IPS-20b (cell line): Measurements from ENCODE around the gene EN1.

Experiments used
- H3K27ac ChIP-seq: one replicate; pipeline ENCODE4 v1.5.1; 2013; ENCODE audit warnings: low read length
- H3K27me3 ChIP-seq: 2 replicates; pipeline ENCODE4 v1.6.1; 2013; ENCODE audit warnings: mild to moderate bottlenecking, low read length, inconsistent platforms; ENCODE audit not compliant: insufficient read depth
- H3K36me3 ChIP-seq: 2 replicates; pipeline ENCODE4 v1.6.1; 2013; ENCODE audit warnings: low read depth, mild to moderate bottlenecking, inconsistent platforms, low read length, moderate library complexity; ENCODE audit not compliant: insufficient read depth
- H3K4me1 ChIP-seq: 2 replicates; pipeline ENCODE4 v1.6.1; 2013; ENCODE audit warnings: mild to moderate bottlenecking, control low read depth, inconsistent platforms, low read length, moderate library complexity; ENCODE audit not compliant: insufficient read depth
- H3K4me3 ChIP-seq: 2 replicates; pipeline ENCODE4 v1.5.1; 2013; ENCODE audit warnings: mild to moderate bottlenecking, low read length, inconsistent platforms
- H3K9ac ChIP-seq: 2 replicates; pipeline ENCODE4 v1.6.1; 2013; ENCODE audit warnings: low read depth, mild to moderate bottlenecking, inconsistent platforms, low read length, moderate library complexity
- H3K9me3 ChIP-seq: 2 replicates; pipeline ENCODE4 v1.6.1; 2013; ENCODE audit warnings: mild to moderate bottlenecking, low read depth, low read length, inconsistent platforms; ENCODE audit not compliant: insufficient read depth

Gene EN1

GRCh38 chr2:118813601-118814339, 33.7 kb downstream of the EN1 start:
- Histone ChIP-seq H3K9me3 (no peaks in the 10 kb centered on the region), H3K27ac (no peak overlapping the region), H3K4me1 (peaks cover 15% of the 10 kb centered on the region; the same call in 1 of the 2 replicates), H3K36me3 (no peaks in the 10 kb centered on the region), H3K9ac (no peak overlapping the region), H3K4me3 (no peak overlapping the region), H3K27me3 (peaks cover 50% of the 10 kb centered on the region)

GRCh38 chr2:118813111-118813510, 34.3 kb downstream of the EN1 start:
- H3K27ac ChIP-seq: no peak overlapping the region
- no peaks in the 10 kb centered on the region for H3K36me3 ChIP-seq
- no peak overlapping the region for H3K4me3 ChIP-seq
- peaks cover 22% of the 10 kb centered on the region; the same call in 1 of the 2 replicates for H3K4me1 ChIP-seq
- no peak overlapping the region for H3K9ac ChIP-seq
- H3K9me3 ChIP-seq: no peaks in the 10 kb centered on the region
- H3K27me3 ChIP-seq: peaks cover 51% of the 10 kb centered on the region

GRCh38 chr2:118812552-118812951, 34.9 kb downstream of the EN1 start:
- Histone ChIP-seq H3K27ac (no peak overlapping the region), H3K4me3 (no peak overlapping the region), H3K9me3 (no peaks in the 10 kb centered on the region), H3K4me1 (peaks cover 27% of the 10 kb centered on the region; the same call in 1 of the 2 replicates), H3K27me3 (peaks cover 49% of the 10 kb centered on the region), H3K9ac (no peak overlapping the region), H3K36me3 (no peaks in the 10 kb centered on the region)

GRCh38 chr2:118811514-118812115, 35.8 kb downstream of the EN1 start:
- no peak overlapping the region for H3K27ac ChIP-seq
- H3K9me3 ChIP-seq: no peaks in the 10 kb centered on the region

GRCh38 chr2:118810766-118811165, 36.7 kb downstream of the EN1 start:
- Histone ChIP-seq H3K36me3 (no peaks in the 10 kb centered on the region), H3K9ac (no peak overlapping the region), H3K9me3 (no peaks in the 10 kb centered on the region), H3K4me1 (peaks cover 42% of the 10 kb centered on the region; the same call in 1 of the 2 replicates), H3K27ac (no peak overlapping the region), H3K27me3 (peaks cover 46% of the 10 kb centered on the region), H3K4me3 (no peak overlapping the region)

More at GRCh38 chr2:118811514-118812115, 35.8 kb downstream of the EN1 start:
- H3K36me3 ChIP-seq: no peaks in the 10 kb centered on the region
- H3K4me1 ChIP-seq: peaks cover 35% of the 10 kb centered on the region; the same call in 1 of the 2 replicates
- no peak overlapping the region for H3K4me3 ChIP-seq
- peaks cover 47% of the 10 kb centered on the region for H3K27me3 ChIP-seq
- H3K9ac ChIP-seq: no peak overlapping the region

GRCh38 chr2:118808429-118808809, 39.0 kb downstream of the EN1 start:
- Histone ChIP-seq H3K27ac (no peak overlapping the region), H3K9me3 (no peaks in the 10 kb centered on the region), H3K4me1 (peaks cover 41% of the 10 kb centered on the region; the same call in 1 of the 2 replicates), H3K27me3 (peaks cover 37% of the 10 kb centered on the region), H3K36me3 (no peaks in the 10 kb centered on the region), H3K9ac (peak overlapping the region; percentile 62; the same call in 1 of the 2 replicates), H3K4me3 (peak overlapping the region; percentile 62)

- Histone ChIP-seq H3K4me1 (peaks cover 38% of the 10 kb centered on the region; the same call in 1 of the 2 replicates), H3K27ac (no peak overlapping the region), H3K4me3 (peak overlapping the region; percentile 62), H3K27me3 (peaks cover 31% of the 10 kb centered on the region), H3K36me3 (no peaks in the 10 kb centered on the region), H3K9me3 (no peaks in the 10 kb centered on the region), H3K9ac (peak overlapping the region; percentile 62; the same call in 1 of the 2 replicates)
Measured at GRCh38 chr2:118807668-118808428, 39.6 kb downstream of the EN1 start.

- H3K4me3 ChIP-seq: peak overlapping the region; percentile 62; the same call in 1 of the 2 replicates
- peaks cover 23% of the 10 kb centered on the region for H3K27me3 ChIP-seq
- peak overlapping the region; percentile 62; the same call in 1 of the 2 replicates for H3K9ac ChIP-seq
- no peak overlapping the region for H3K27ac ChIP-seq
- no peaks in the 10 kb centered on the region for H3K36me3 ChIP-seq
- H3K4me1 ChIP-seq: peaks cover 33% of the 10 kb centered on the region; the same call in 1 of the 2 replicates
- H3K9me3 ChIP-seq: no peaks in the 10 kb centered on the region
Measured at GRCh38 chr2:118806797-118807667, 40.4 kb downstream of the EN1 start.

- H3K9ac ChIP-seq: no peak overlapping the region
- H3K27me3 ChIP-seq: peaks cover 19% of the 10 kb centered on the region
- H3K36me3 ChIP-seq: no peaks in the 10 kb centered on the region
- H3K27ac ChIP-seq: no peak overlapping the region
- peaks cover 33% of the 10 kb centered on the region for H3K4me1 ChIP-seq
- no peak overlapping the region for H3K4me3 ChIP-seq
- H3K9me3 ChIP-seq: no peaks in the 10 kb centered on the region
Measured at GRCh38 chr2:118805064-118805690, 42.3 kb downstream of the EN1 start.

GRCh38 chr2:118803012-118803411, 44.4 kb downstream of the EN1 start:
- Histone ChIP-seq H3K9me3 (no peaks in the 10 kb centered on the region), H3K4me1 (peaks cover 24% of the 10 kb centered on the region), H3K27me3 (peaks cover 8% of the 10 kb centered on the region; the same call in 1 of the 2 replicates), H3K36me3 (no peaks in the 10 kb centered on the region), H3K27ac (no peak overlapping the region), H3K4me3 (no peak overlapping the region), H3K9ac (no peak overlapping the region)
